Right ventricle myocardium superior (tissue), 1 donor: ENCODE measurements around the gene HSD17B13. TPM values are rescaled to one million over a fixed set of nuclear protein-coding genes. Genes with fewer than 3 reads are reported as not detected.

ENCODE experiments used
- ATAC-seq: fragments of 200-7000 bp; cut with Tn5 transposase; one replicate; pipeline ENCODE4 v1.9.1; 2020; ENCODE audit warnings: mild to moderate bottlenecking; ENCODE audit not compliant: poor library complexity
- DNase-seq: peaks from one replicate; pipeline ENCODE4 v3.0.0-alpha.2; 2020
- intact Hi-C: fragments of 100-400 bp; cut with DNase I; formaldehyde crosslinking; loops from one replicate; pipeline ENCODE4 v1.11.2; 2022
- microRNA-seq: library from miRNA; unstranded; fragments of <30 nt; microRNA quantifications from one replicate; pipeline ENCODE4 v1.2.0, GENCODE V29; 2020
- total RNA-seq: library from RNA; stranded (reverse); fragmentation: NEBNext Ultra II Directional; extraction: Animal tissue kit (Norgen Biotek cat#: 25700); gene quantifications from one replicate; pipeline ENCODE4 v1.2.1, GENCODE V29; 2021
- donor health status: DM: no; HTN: yes; CAD: no; lungs with severe emphysema.

The HSD17B13 gene
- total RNA-seq, 1 donor from 2014 or later = 0.32 TPM

DNA sequence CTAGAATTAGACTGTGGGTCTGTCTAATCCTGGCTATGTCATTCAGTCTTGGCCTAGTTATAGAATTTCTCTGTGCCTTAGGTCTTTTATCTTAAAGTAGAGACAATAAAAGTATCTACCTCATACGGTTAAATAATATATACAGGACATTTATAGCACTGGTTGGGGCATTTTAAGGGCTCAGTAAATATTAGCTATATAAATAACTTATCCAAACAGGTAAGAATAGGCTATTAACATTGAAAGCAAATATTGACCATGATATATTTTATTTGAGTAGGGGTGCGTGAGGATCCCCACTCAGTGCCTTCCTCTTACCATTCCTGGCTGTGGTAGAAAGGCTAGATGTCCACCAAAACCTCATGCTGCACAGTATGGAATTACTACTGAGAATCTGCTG lies 47.4 kb downstream of the HSD17B13 start:
- ATAC-seq (no peak), DNase-seq (no peak)
- intact Hi-C loops = loop anchor here (10.0 kb wide), 1 partner anchor 189 kb away; no protein-coding TSS in a partner anchor

DNA sequence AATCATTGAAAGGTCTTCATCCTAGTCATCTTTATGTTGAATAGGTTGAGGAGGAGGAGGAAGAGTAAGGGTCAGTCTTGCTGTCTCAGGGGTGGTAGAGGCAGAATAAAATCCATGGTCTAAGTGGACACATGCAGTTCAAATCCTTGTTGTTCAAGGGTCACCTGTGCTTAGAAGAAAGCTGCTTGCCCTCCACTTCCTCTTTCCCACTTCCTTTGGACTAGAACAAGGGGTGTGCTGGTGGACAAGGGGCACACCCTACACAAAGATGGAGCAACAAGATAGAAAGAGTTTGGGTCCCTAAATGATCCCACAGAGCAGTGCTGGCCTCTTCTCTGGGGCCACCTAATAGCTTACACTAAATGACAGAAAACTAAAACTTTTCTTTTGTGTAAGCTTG lies 47.9 kb downstream of the HSD17B13 start:
- ATAC-seq = no peak
- intact Hi-C loops = loop anchor here (10.0 kb wide), 1 partner anchor 190 kb away; no protein-coding TSS in a partner anchor

GRCh38 chr4:87274327-87274726 lies 48.4 kb downstream of the HSD17B13 start:
- DNase-seq = no peak
- no peak for ATAC-seq
- intact Hi-C loops = loop anchor here (10.0 kb wide), 1 partner anchor 190 kb away; no protein-coding TSS in a partner anchor

More for the DNA sequence above, 47.9 kb downstream of the HSD17B13 start:
- DNase-seq = no peak

GRCh38 chr4:87270825-87271224 lies 51.9 kb downstream of the HSD17B13 start:
- DNase-seq = no peak
- intact Hi-C loops = loop anchor here (10.0 kb wide), 1 partner anchor 194 kb away; no protein-coding TSS in a partner anchor
- no peak for ATAC-seq

DNA sequence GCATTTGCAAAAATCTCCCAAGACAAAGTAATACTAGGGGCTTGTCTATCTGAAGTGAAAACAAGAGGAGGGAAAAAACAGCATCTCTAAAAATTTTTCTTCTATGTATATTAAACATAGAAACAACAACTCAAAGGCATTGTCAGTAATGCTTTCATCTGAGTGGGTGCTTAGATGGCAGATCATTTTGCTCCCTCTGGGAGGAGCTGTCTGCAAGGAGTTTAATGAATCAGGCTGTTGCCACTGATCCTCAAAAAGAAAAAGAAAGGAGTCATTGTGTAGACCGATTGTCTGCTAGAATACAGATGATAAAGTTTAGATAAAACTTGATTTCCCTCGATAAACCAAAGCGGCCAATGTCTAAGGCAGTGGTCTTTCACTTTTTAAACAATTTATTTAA lies 52.5 kb downstream of the HSD17B13 start:
- intact Hi-C loops = loop anchor here (10.0 kb wide), 1 partner anchor 195 kb away; no protein-coding TSS in a partner anchor
- DNase-seq = no peak
- no peak for ATAC-seq

DNA sequence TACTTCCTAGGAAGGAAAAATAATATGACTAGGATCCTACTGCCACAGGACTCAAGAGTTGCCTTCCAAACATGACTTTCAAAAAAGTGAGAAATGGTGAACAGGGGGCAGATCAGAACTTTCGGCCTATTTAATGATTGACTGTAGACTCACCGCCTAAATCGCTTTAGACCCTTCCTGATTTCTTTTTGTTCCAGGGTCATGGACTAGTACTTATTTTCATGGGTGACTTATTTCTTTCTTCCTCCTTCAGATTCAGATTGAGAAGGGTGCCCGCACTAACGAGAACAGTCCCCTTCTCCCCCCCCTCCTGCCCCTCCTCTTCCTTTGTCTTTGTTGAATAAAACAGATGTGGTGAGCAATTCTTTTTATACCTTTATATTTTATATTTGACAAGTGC lies 54.3 kb downstream of the HSD17B13 start:
- intact Hi-C loops = no loop called here
- ATAC-seq (no peak), DNase-seq (no peak)

DNA sequence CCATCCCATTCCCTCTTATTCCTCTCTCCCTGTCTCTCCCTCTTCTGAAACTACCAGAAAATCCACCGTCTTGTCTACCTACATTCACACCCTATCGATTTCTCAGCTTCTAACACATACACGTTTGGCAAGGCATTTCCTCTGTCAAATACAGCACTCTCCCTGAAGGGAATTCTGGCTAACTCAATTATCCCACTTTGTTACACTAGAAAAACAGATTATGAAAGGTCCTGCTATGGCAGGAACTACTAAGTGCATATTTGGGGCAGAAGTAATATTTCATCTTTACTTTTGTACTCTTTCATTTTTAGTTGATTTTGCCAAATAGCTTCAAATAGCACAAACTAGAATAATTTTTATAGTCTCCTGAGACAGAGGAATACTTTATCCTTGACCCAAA lies 55.7 kb downstream of the HSD17B13 start:
- intact Hi-C loops = no loop called here

DNA sequence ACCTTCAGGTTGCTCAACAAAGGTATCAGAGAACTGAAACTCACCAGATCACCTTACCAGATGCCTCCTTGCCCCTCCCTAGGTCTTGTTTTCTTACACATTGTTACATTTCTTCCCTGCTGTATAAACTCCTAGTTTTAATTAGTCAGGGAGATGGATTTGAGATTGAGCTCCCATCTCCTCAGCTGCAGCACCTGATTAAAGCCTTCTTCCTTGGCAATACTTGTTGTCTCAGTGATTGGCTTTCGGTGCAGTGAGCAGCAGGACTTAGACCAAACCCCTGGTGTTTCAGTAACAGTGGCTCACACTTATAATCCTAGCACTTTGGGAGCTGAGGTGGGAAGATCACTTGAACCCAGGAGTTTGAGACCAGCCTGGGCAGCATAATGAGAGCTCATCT lies 59.8 kb downstream of the HSD17B13 start:
- DNase-seq (no peak), ATAC-seq (no peak)
- intact Hi-C loops = no loop called here

More for the DNA sequence above, 55.7 kb downstream of the HSD17B13 start:
- DNase-seq (no peak), ATAC-seq (no peak)

DNA sequence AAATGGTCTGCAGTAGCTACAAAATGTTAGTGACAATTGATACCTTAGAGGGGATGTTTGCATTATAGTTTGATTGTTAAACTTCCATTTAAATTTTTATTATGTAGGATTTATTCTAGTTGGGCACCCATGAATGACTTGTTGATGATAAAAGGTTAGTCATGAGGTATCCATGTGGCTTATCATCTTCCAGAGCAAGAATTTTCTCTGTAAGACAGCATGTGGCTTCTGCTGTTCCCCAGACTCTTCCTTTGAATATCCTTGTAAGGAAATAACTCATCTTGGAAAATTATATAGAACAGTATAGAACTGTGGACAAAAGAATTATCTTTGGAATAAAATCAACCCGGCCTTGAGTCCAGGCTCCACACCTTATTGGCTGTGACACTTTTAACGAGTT lies 62.2 kb downstream of the HSD17B13 start:
- intact Hi-C loops = no loop called here
- ATAC-seq (no peak), DNase-seq (no peak)

DNA sequence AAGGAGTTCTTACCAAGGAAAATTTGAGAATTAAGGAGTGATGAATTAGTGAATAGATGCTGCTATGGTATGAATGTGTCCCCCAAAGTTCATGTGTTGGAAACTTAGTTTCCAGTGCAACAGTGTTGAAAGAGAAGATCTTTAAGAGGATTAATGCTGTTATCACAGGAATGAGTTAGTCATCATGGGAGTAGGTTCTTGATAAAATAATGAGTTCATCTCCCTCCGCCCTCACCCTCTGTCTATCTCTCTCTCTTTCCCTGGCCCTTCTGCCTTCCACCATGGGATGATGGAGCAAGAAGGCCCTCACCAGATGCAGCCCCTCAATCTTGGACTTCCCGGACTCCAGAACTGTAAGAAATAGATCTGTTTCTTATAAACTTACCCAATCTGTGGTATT lies 64.0 kb downstream of the HSD17B13 start:
- intact Hi-C loops = no loop called here
- DNase-seq = no peak
- no peak for ATAC-seq

- DNase-seq (no peak), ATAC-seq (no peak)
- intact Hi-C loops = no loop called here
These were observed 65.2 kb downstream of the HSD17B13 start for GRCh38 chr4:87257523-87257922.

DNA sequence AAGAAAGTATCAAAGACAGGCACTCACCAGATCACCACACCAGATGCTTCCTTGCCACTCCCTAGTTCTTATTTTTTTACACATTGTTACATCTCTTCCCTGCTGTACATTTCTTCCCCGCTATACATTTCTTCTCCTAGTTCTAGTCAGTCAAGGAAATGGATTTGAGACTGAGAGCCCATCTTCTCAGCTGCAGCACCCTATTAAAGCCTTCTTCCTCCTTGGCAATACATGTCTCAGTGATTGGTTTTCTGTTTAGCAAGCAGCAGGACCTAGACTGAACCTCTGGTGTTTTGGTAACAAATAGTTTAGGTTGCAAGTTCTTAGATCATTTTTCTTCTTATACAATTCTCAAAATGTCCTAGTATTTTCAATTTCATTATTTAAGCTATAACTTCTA lies 66.9 kb downstream of the HSD17B13 start:
- intact Hi-C loops = no loop called here
- DNase-seq = no peak
- ATAC-seq = no peak

Small RNA genes within 50 kb of the gene (microRNA-seq; reads per million reads assigned to microRNA genes)
- gene MIR5705 = not detected

Other genes starting within 250 kb of the HSD17B13 start
- gene KLHL8, start 102.3 kb downstream of the HSD17B13 start, total RNA-seq = 12.4 TPM
- gene HSD17B11, start 68.3 kb upstream of the HSD17B13 start, total RNA-seq = 13.1 TPM
- 28.4 TPM for gene NUDT9, start 99.7 kb upstream of the HSD17B13 start, total RNA-seq
- gene SPARCL1, start 206.5 kb upstream of the HSD17B13 start, total RNA-seq = 361 TPM